HepG2 (cell line): ENCODE results near the gene CADM4. TPM values are rescaled to one million over a fixed set of nuclear protein-coding genes. Genes with fewer than 3 reads are reported as not detected.

Experiments used
- DNMT1 ChIP-seq: sonication (generic); formaldehyde crosslinking; IDR thresholded peaks from 2 replicates; pipeline ENCODE4 v1.5.1; 2020; ENCODE audit warnings: mild to moderate bottlenecking, missing genetic modification reagents
- FOXA1 ChIP-seq, 2 experiments: fragments of 450-650 bp in 1 of 2; sonication (generic) in 1 of 2; formaldehyde crosslinking in 1 of 2; IDR thresholded peaks; 2 replicates each; pipeline versions ENCODE4 v1.4.0 to v1.6.1; 2016 to 2020; ENCODE audit warnings: missing genetic modification reagents in 1 of 2
- NCOA2 ChIP-seq: sonication (generic); formaldehyde crosslinking; IDR thresholded peaks from 2 replicates; pipeline ENCODE4 v1.8.0; 2022; ENCODE audit warnings: inconsistent platforms
- SIX4 ChIP-seq: sonication (generic); formaldehyde crosslinking; IDR thresholded peaks from 2 replicates; pipeline ENCODE4 v1.4.0; 2020; ENCODE audit warnings: missing genetic modification reagents
- ZBTB42 ChIP-seq: sonication (generic); formaldehyde crosslinking; IDR thresholded peaks from 2 replicates; pipeline ENCODE4 v1.5.0; 2020; ENCODE audit warnings: mild to moderate bottlenecking, missing genetic modification reagents
- ZBTB7A ChIP-seq: sonication (generic); formaldehyde crosslinking; IDR thresholded peaks from 2 replicates; pipeline ENCODE4 v1.8.0; 2022; ENCODE audit warnings: mild to moderate bottlenecking, missing genetic modification reagents
- ZBTB7B ChIP-seq: sonication (generic); formaldehyde crosslinking; IDR thresholded peaks from 2 replicates; pipeline ENCODE4 v1.4.0; 2020; ENCODE audit warnings: missing genetic modification reagents
- ZHX2 ChIP-seq, 2 experiments: sonication (generic) in 1 of 2; formaldehyde crosslinking in 1 of 2; IDR thresholded peaks; 2 replicates each; pipeline versions ENCODE4 v1.6.1 to v1.9.0; 2014 to 2022; ENCODE audit warnings: antibody characterized with exemption in 1 of 2, borderline replicate concordance in 1 of 2, inconsistent platforms in 1 of 2, low read depth in 1 of 2, missing genetic modification reagents in 1 of 2
- ZNF274 ChIP-seq: sonication (generic); formaldehyde crosslinking; IDR thresholded peaks from 2 replicates; pipeline ENCODE4 v1.5.1; 2020; ENCODE audit warnings: mild to moderate bottlenecking, missing genetic modification reagents
- ZNF468 ChIP-seq: sonication (generic); formaldehyde crosslinking; IDR thresholded peaks from 2 replicates; pipeline ENCODE4 v1.8.0; 2022; ENCODE audit warnings: mild to moderate bottlenecking, moderate library complexity, missing genetic modification reagents
- ZNF615 ChIP-seq: sonication (generic); formaldehyde crosslinking; IDR thresholded peaks from 2 replicates; pipeline ENCODE4 v1.5.0; 2020; ENCODE audit warnings: mild to moderate bottlenecking, missing genetic modification reagents, borderline replicate concordance
- ZNF7 ChIP-seq: IDR thresholded peaks from 2 replicates; pipeline ENCODE4 v1.6.1; 2016; ENCODE audit warnings: missing biosample characterization, missing genetic modification reagents
- ZSCAN21 ChIP-seq: sonication (generic); formaldehyde crosslinking; IDR thresholded peaks from 2 replicates; pipeline ENCODE4 v1.8.0; 2022; ENCODE audit warnings: mild to moderate bottlenecking, missing genetic modification reagents, moderate library complexity, borderline replicate concordance
- polyA plus RNA-seq, 8 experiments: library from polyadenylated mRNA; depleted of rRNA in 3 of 8; stranded (reverse) in 7 of 8; unstranded in 1 of 8; fragments of >200 nt; fragmentation: Illumina TruSeq in 4 of 8; extraction: Trizol in 4 of 8; gene quantifications; 2 replicates each; pipeline versions ENCODE4 v1.2.1 to v1.2.3, GENCODE V29; 2011 to 2016; ENCODE audit warnings: low read depth in 4 of 8, missing spikeins in 1 of 8, mixed read lengths in 1 of 8; ENCODE audit not compliant: insufficient read depth in 1 of 8
- total RNA-seq, 5 experiments: library from RNA; depleted of rRNA; stranded (reverse); fragments of >200 nt; fragmentation: Illumina TruSeq; extraction: Trizol; gene quantifications; 2 replicates each; pipeline ENCODE4 v1.2.3, GENCODE V29; 2016; ENCODE audit warnings: low read depth in 1 of 5
- TF ChIP-seq, protein P1 (sequence below): IDR thresholded peaks from 2 replicates; pipeline ENCODE4 v1.6.1; 2012; ENCODE audit warnings: low read length, improper control_type of control experiment
- TF ChIP-seq, protein P2 (sequence below), 2 experiments: sonication (generic) in 1 of 2; formaldehyde crosslinking in 1 of 2; IDR thresholded peaks; 2 replicates each; pipeline versions ENCODE4 v1.4.0 to v1.6.1; 2018 to 2020; ENCODE audit warnings: missing genetic modification reagents in 2 of 2, borderline replicate concordance in 1 of 2, low read depth in 1 of 2, mild to moderate bottlenecking in 1 of 2, missing biosample characterization in 1 of 2
- TF ChIP-seq, protein P3 (sequence below): sonication (generic); formaldehyde crosslinking; IDR thresholded peaks from 2 replicates; pipeline ENCODE4 v1.5.1; 2020; ENCODE audit warnings: missing genetic modification reagents, mild to moderate bottlenecking, borderline replicate concordance

CADM4 gene
- total and polyA plus RNA-seq, 2 of the 13 experiments (the other 11 are each of a cell fraction or from before 2014, with no cell fraction given) = 8.5 to 16.0 TPM

- TF ChIP-seq, protein P1, sequence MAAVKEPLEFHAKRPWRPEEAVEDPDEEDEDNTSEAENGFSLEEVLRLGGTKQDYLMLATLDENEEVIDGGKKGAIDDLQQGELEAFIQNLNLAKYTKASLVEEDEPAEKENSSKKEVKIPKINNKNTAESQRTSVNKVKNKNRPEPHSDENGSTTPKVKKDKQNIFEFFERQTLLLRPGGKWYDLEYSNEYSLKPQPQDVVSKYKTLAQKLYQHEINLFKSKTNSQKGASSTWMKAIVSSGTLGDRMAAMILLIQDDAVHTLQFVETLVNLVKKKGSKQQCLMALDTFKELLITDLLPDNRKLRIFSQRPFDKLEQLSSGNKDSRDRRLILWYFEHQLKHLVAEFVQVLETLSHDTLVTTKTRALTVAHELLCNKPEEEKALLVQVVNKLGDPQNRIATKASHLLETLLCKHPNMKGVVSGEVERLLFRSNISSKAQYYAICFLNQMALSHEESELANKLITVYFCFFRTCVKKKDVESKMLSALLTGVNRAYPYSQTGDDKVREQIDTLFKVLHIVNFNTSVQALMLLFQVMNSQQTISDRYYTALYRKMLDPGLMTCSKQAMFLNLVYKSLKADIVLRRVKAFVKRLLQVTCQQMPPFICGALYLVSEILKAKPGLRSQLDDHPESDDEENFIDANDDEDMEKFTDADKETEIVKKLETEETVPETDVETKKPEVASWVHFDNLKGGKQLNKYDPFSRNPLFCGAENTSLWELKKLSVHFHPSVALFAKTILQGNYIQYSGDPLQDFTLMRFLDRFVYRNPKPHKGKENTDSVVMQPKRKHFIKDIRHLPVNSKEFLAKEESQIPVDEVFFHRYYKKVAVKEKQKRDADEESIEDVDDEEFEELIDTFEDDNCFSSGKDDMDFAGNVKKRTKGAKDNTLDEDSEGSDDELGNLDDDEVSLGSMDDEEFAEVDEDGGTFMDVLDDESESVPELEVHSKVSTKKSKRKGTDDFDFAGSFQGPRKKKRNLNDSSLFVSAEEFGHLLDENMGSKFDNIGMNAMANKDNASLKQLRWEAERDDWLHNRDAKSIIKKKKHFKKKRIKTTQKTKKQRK = no peak
- TF ChIP-seq FOXA1 (IDR thresholded peaks at IDR 0.05) (no peak), FOXA1 (CRISPR knock-in tag; IDR thresholded peaks at IDR 0.05) (peak; percentile 52), ZNF274 (no peak), ZBTB7B (CRISPR knock-in tag) (peak; percentile 3; the same call in 1 of the 2 replicates), NCOA2 (CRISPR knock-in tag) (no peak), ZNF615 (CRISPR knock-in tag) (no peak), SIX4 (CRISPR knock-in tag) (no peak), ZBTB42 (CRISPR knock-in tag) (no peak), ZBTB7A (CRISPR knock-in tag) (peak; percentile 62; the same call in 1 of the 2 replicates), ZNF7 (no peak), ZNF468 (CRISPR knock-in tag) (0 out of 2 replicates have a peak, but pooled peaks have one; percentile 3), DNMT1 (CRISPR knock-in tag) (no peak), ZHX2 (IDR thresholded peaks at IDR 0.05; ENCODE audit: low read depth) (0 out of 2 replicates have a peak, but pooled peaks have one; percentile 55), ZHX2 (CRISPR knock-in tag; IDR thresholded peaks at IDR 0.05; ENCODE audit: borderline replicate concordance) (no peak), ZSCAN21 (CRISPR knock-in tag) (no peak)
- TF ChIP-seq, protein P2, sequence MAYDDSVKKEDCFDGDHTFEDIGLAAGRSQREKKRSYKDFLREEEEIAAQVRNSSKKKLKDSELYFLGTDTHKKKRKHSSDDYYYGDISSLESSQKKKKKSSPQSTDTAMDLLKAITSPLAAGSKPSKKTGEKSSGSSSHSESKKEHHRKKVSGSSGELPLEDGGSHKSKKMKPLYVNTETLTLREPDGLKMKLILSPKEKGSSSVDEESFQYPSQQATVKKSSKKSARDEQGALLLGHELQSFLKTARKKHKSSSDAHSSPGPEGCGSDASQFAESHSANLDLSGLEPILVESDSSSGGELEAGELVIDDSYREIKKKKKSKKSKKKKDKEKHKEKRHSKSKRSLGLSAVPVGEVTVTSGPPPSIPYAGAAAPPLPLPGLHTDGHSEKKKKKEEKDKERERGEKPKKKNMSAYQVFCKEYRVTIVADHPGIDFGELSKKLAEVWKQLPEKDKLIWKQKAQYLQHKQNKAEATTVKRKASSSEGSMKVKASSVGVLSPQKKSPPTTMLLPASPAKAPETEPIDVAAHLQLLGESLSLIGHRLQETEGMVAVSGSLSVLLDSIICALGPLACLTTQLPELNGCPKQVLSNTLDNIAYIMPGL (CRISPR knock-in tag; IDR thresholded peaks at IDR 0.05; ENCODE audit: borderline replicate concordance in 1 of 2, low read depth in 1 of 2) = no peak; a peak in 1 of 4 replicates
- TF ChIP-seq, protein P3, sequence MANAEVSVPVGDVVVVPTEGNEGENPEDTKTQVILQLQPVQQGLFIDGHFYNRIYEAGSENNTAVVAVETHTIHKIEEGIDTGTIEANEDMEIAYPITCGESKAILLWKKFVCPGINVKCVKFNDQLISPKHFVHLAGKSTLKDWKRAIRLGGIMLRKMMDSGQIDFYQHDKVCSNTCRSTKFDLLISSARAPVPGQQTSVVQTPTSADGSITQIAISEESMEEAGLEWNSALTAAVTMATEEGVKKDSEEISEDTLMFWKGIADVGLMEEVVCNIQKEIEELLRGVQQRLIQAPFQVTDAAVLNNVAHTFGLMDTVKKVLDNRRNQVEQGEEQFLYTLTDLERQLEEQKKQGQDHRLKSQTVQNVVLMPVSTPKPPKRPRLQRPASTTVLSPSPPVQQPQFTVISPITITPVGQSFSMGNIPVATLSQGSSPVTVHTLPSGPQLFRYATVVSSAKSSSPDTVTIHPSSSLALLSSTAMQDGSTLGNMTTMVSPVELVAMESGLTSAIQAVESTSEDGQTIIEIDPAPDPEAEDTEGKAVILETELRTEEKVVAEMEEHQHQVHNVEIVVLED (CRISPR knock-in tag) = no peak
Observed at GRCh38 chr19:43618921-43619261, 20.8 kb downstream of the CADM4 start (continued).
